ENCODE results near the gene KEAP1. TPM values are rescaled to one million over a fixed set of nuclear protein-coding genes. Genes with fewer than 3 reads are reported as not detected.

The KEAP1 gene
- total and polyA plus RNA-seq, 2 of the 13 experiments (the other 11 are each of a cell fraction or from before 2014, with no cell fraction given), result 56.7 to 72.9 TPM

GRCh38 chr19:10543420-10544241 lies 40.5 kb upstream of the KEAP1 start, which contains the start of gene ATG4D (continued):
- TF ChIP-seq CEBPZ (IDR thresholded peaks at IDR 0.05; ENCODE audit: low read length), result no peak
- TF ChIP-seq YEATS4 (CRISPR knock-in tag; IDR thresholded peaks at IDR 0.05; ENCODE audit: borderline replicate concordance), result peak; percentile 43; the same call in 1 of the 2 replicates
- peak; percentile 74 for TF ChIP-seq POLR2G (IDR thresholded peaks at IDR 0.05; ENCODE audit: low read depth, low read length)
- TF ChIP-seq HMGXB4 (CRISPR knock-in tag; IDR thresholded peaks at IDR 0.05; ENCODE audit: borderline replicate concordance in 1 of 2, low read depth in 1 of 2), result 0 out of 4 replicates have a peak, but pooled peaks of 1 of the 2 experiments have one; percentile 3
- TF ChIP-seq ZC3H13 (CRISPR knock-in tag; IDR thresholded peaks at IDR 0.05), result peak; percentile 60; the same call in 1 of the 2 replicates
- TF ChIP-seq ZNF30 (CRISPR knock-in tag; IDR thresholded peaks at IDR 0.05), result no peak
- TF ChIP-seq ZHX2 (IDR thresholded peaks at IDR 0.05; ENCODE audit: low read depth), result no peak
- peak; percentile 26; the same call in 1 of the 2 replicates for TF ChIP-seq ZHX2 (CRISPR knock-in tag; IDR thresholded peaks at IDR 0.05; ENCODE audit: borderline replicate concordance)
- 0 out of 2 replicates have a peak, but pooled peaks have one; percentile 44 for TF ChIP-seq ZNF446 (CRISPR knock-in tag; IDR thresholded peaks at IDR 0.05)
- 0 out of 2 replicates have a peak, but pooled peaks have one; percentile 42 for TF ChIP-seq SP5 (CRISPR knock-in tag; IDR thresholded peaks at IDR 0.05; ENCODE audit: borderline replicate concordance, low read depth)
- TF ChIP-seq MXD4 (CRISPR knock-in tag; IDR thresholded peaks at IDR 0.05), result 0 out of 2 replicates have a peak, but pooled peaks have one; percentile 6
- peak; percentile 41 to 87 for TF ChIP-seq POLR2A (IDR thresholded peaks at IDR 0.05; ENCODE audit: insufficient read depth in 1 of 2, low read depth in 2 of 2, low read length in 2 of 2)
- no peak for TF ChIP-seq NFIB (CRISPR knock-in tag; IDR thresholded peaks at IDR 0.05; ENCODE audit: borderline replicate concordance)
- no peak for TF ChIP-seq HHEX (CRISPR knock-in tag; IDR thresholded peaks at IDR 0.05)

Data from HepG2 (cell line).